AG08396 (cell line): ENCODE measurements around the gene SLC16A1.
A peak's percentile ranks its signal among the peaks of the same experiment; 100 is the strongest.
"Not testable (repeated sequence)": the region's sequence is repeated elsewhere in the genome, so short reads cannot be mapped to it uniquely, and the experiment has no call there.

Experiments
- DNase-seq: peaks from one replicate; pipeline ENCODE4 v3.0.0; 2012; ENCODE audit warnings: low spot score, mixed read lengths

SLC16A1 gene

GRCh38 chr1:112971006-112971405 lies 15.0 kb upstream of the SLC16A1 start:
- DNase-seq: no peak

- no peak for DNase-seq
Observed at GRCh38 chr1:112964347-112964746, 8.4 kb upstream of the SLC16A1 start.

GRCh38 chr1:112961072-112961471 lies 5.1 kb upstream of the SLC16A1 start:
- DNase-seq: no peak

- DNase-seq: no peak
Observed at GRCh38 chr1:112960384-112960783, 4.4 kb upstream of the SLC16A1 start.

GRCh38 chr1:112958236-112958635 lies 2.2 kb upstream of the SLC16A1 start:
- not testable (repeated sequence) for DNase-seq

GRCh38 chr1:112957133-112957812 lies 1.3 kb upstream of the SLC16A1 start:
- peak; percentile 91 for DNase-seq

GRCh38 chr1:112956544-112957132 lies 642 bp upstream of the SLC16A1 start:
- DNase-seq: no peak

GRCh38 chr1:112954945-112955772 lies 837 bp downstream of the SLC16A1 start:
- DNase-seq: peak; percentile 65

- no peak for DNase-seq
Observed at GRCh38 chr1:112954017-112954650, 1.9 kb downstream of the SLC16A1 start.

- DNase-seq: no peak
Observed at GRCh38 chr1:112950426-112950825, 5.6 kb downstream of the SLC16A1 start.

GRCh38 chr1:112946683-112947082 lies 9.3 kb downstream of the SLC16A1 start:
- no peak for DNase-seq

GRCh38 chr1:112939810-112940209 lies 16.2 kb downstream of the SLC16A1 start:
- no peak for DNase-seq

GRCh38 chr1:112938210-112938609 lies 17.8 kb downstream of the SLC16A1 start:
- DNase-seq: no peak

- no peak for DNase-seq
Observed at GRCh38 chr1:112937495-112937894, 18.5 kb downstream of the SLC16A1 start.

- DNase-seq: no peak
Observed at GRCh38 chr1:112937070-112937469, 18.9 kb downstream of the SLC16A1 start.

- no peak for DNase-seq
Observed at GRCh38 chr1:112935461-112936111, 20.4 kb downstream of the SLC16A1 start.

GRCh38 chr1:112934577-112934976 lies 21.4 kb downstream of the SLC16A1 start:
- no peak for DNase-seq

- DNase-seq: no peak
Observed at GRCh38 chr1:112933820-112934571, 22.0 kb downstream of the SLC16A1 start.

GRCh38 chr1:112929979-112930378 lies 26.0 kb downstream of the SLC16A1 start:
- DNase-seq: no peak

GRCh38 chr1:112927462-112927990 lies 28.5 kb downstream of the SLC16A1 start:
- DNase-seq: no peak

GRCh38 chr1:112926858-112927257 lies 29.1 kb downstream of the SLC16A1 start:
- DNase-seq: no peak
